Transverse colon (tissue), 4 donors: Measurements from ENCODE around the gene LRP1-AS.

Experiments used
- POLR2AphosphoS5 ChIP-seq, 3 donors: sonication (generic); formaldehyde crosslinking; IDR thresholded peaks; one replicate each; pipeline ENCODE4 v1.6.1; 2016; ENCODE audit warnings: antibody characterized with exemption in 3 of 3
- TF ChIP-seq, protein P1 (sequence below), 5 experiments: fragments of 200-600 bp in 3 of 5; fragments of 450-650 bp in 2 of 5; sonication (generic) in 3 of 5; IDR thresholded peaks; 1 replicate in 2 of 5; 2 replicates in 3 of 5; pipeline ENCODE4 v1.5.1; 2016 to 2017; ENCODE audit warnings: antibody characterized with exemption in 5 of 5, inconsistent platforms in 3 of 5, mild to moderate bottlenecking in 2 of 5, moderate library complexity in 1 of 5

GRCh38 chr12:57196956-57197355 is 49.5 kb upstream of the LRP1-AS start:
- TF ChIP-seq, protein P1, sequence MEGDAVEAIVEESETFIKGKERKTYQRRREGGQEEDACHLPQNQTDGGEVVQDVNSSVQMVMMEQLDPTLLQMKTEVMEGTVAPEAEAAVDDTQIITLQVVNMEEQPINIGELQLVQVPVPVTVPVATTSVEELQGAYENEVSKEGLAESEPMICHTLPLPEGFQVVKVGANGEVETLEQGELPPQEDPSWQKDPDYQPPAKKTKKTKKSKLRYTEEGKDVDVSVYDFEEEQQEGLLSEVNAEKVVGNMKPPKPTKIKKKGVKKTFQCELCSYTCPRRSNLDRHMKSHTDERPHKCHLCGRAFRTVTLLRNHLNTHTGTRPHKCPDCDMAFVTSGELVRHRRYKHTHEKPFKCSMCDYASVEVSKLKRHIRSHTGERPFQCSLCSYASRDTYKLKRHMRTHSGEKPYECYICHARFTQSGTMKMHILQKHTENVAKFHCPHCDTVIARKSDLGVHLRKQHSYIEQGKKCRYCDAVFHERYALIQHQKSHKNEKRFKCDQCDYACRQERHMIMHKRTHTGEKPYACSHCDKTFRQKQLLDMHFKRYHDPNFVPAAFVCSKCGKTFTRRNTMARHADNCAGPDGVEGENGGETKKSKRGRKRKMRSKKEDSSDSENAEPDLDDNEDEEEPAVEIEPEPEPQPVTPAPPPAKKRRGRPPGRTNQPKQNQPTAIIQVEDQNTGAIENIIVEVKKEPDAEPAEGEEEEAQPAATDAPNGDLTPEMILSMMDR (IDR thresholded peaks at IDR 0.05) = no peak
- no peak for TF ChIP-seq POLR2AphosphoS5 (IDR thresholded peaks at IDR 0.05)
